HG02852 (cell line): ENCODE measurements around the gene CHTOP.
"Not testable (repeated sequence)": the region's sequence is repeated elsewhere in the genome, so short reads cannot be mapped to it uniquely, and the experiment has no call there.

Experiments used
- ATAC-seq: cut with Tn5 transposase; IDR thresholded peaks from one replicate; pipeline ENCODE4 v1.9.1; 2021; ENCODE audit warnings: mild to moderate bottlenecking, moderate library complexity; ENCODE audit not compliant: unreplicated experiment

CHTOP gene, protein sequence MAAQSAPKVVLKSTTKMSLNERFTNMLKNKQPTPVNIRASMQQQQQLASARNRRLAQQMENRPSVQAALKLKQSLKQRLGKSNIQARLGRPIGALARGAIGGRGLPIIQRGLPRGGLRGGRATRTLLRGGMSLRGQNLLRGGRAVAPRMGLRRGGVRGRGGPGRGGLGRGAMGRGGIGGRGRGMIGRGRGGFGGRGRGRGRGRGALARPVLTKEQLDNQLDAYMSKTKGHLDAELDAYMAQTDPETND

GRCh38 chr1:153633754-153634665 is at the start of gene CHTOP:
Gene CHTOP (plus strand): TSS chr1:153634066. CDS start chr1:153636589, 2,523 bp downstream.
- ATAC-seq, result peak; percentile 87

GRCh38 chr1:153585006-153585405 is 48.9 kb upstream of the CHTOP start:
- no peak for ATAC-seq

- no peak for ATAC-seq
Observed at GRCh38 chr1:153586347-153586746, 47.5 kb upstream of the CHTOP start.

DNA sequence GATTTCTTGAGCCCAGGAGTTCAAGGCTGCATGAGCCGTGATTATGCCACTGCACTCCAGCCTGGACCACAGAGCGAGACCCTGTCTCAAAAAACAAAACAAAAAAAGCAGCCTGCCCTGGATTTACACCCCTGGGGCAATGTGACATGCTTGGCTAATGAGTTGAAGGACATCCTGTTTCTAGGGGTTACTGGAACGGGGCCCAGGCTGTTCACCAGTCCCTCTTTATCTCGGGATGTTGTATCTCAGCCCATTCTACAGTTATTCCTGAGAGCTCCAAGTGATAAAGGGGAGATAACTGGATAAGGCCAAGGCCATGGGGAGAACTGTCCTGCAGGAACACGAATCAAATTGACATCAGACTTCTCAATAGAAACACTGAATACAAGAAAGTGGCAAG is 46.6 kb upstream of the CHTOP start:
- no peak for ATAC-seq

- not testable (repeated sequence) for ATAC-seq
Observed at GRCh38 chr1:153588033-153588432, 45.8 kb upstream of the CHTOP start.

GRCh38 chr1:153588482-153588881 is 45.4 kb upstream of the CHTOP start:
- ATAC-seq, result no peak

DNA sequence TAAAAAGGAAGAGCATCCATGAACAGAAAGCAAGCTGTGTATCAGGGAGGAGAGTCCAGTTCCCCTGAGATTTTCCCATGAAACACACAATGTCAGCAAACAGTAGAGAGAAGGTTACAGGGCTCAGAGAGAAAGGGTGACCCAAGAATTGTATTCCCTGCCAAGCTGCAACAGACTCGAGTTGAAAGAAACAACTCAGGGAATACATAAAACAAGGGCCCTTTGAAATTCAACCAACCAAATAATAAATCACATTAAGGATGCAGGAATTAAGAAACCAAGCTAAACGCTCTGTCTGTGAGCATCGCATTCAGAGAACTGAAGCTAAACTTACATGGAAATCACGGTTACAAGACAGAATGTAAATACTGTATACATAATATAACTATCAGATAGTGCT is 41.1 kb upstream of the CHTOP start:
- no peak for ATAC-seq

DNA sequence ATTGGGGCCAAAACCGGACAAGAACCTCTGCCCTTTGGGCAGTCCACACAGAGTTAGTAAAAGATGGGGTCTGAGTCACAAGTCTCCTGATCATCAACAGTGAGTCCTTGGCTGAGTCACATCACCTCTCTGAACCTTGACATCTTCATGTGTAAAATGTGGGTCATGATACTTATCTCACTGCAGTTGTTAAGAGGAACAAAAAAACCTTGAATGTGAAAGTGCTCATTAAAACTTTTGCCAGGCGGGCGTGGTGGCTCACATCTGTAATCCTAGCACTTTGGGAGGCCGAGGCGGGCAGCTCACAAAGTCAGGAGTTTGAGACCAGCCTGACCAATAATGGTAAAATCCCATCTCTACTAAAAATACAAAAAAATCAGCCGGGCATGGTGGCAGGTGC is 36.7 kb upstream of the CHTOP start:
- no peak for ATAC-seq

- ATAC-seq, result peak; percentile 98
Observed at GRCh38 chr1:153598309-153599172, 35.3 kb upstream of the CHTOP start.

DNA sequence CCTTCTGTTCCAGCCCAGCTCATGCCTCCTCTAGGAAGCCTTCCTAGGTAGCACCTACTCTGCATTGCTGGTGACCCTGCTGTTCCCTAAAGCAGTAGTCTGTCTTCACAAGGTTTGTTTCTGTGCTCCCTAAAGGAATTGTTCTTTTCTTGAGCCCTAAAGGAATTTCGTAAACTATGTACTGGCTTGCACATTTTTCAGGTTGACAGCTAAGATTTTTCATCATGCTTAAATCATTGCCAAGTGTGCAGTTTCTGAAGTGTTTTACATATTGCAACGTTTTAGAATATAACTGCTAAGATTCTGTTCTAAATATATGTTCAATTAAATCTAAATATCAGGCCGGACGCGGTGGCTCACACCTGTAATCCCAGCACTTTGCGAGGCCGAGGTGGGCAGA is 34.0 kb upstream of the CHTOP start:
- ATAC-seq, result no peak

- no peak for ATAC-seq
Observed at GRCh38 chr1:153602749-153603148, 31.1 kb upstream of the CHTOP start.

DNA sequence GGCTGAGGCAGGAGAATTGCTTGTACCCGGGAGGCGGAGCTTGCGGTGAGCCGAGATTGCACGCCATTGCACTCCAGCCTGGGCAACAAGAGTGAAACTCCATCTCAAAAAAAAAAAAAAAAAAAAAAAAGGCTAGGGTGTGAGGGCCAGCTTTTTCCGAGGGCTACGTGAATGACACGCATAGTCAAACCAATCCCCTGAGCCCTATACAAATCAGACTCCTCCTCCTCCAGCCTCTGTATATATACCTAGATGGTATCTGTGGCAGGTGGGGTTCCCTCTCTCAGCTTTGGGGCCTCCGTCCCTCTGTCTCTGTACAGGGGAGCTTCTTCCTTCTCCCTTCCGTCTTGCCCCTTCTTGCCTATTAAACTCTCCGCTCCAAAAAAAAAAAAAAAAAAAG is 27.7 kb upstream of the CHTOP start:
- ATAC-seq, result no peak

DNA sequence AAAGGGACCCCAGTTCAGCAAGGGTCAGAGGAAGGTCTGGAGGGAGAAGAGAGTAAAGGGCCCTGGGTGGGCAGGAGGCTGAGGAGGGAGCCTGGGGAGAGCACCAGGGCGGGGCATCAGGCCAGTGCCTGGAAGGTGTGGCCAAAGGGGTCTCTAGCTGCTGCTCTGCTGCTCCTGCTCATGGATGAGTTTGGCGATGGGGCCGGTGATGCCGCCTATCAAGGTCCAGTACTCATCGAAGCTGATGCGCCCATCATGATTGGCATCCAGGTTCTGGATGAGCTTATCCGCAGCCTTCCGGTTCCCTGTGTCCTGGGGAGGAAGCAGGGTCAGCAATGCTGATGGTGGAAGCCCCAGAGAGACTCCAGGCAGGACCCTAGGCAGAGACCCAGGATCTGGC is 26.5 kb upstream of the CHTOP start:
- ATAC-seq, result no peak

DNA sequence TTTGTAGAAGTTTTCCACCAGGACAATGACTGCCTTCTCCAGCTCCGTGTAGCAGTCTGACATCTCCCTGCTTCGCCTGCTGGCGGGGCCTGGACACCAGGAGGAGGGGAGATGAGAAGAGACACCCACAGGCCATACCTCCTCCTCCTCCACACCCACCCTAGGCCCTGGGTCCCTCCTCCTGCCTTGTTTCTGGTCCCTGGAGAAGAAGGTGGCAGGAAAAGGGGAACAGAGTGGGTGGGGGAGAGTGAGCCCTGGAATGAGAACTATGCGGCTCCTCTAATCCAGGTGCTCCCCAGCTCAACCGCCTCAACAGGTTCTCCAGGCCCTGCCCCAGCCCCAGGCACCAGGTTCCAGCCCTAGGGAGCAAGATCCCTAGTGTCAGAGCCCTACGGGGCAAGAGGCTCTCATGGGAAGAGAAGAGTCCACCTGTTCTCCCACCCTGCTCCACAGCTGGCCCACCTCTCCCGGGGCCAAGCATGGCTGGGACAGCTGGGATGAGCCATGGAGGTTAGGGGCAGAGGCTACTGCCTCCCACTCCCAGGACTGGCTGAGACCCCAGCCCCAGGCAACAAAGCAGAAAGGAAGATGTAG is 25.7 kb upstream of the CHTOP start:
- no peak for ATAC-seq

GRCh38 chr1:153608742-153609584 is 24.9 kb upstream of the CHTOP start:
- no peak for ATAC-seq

- no peak for ATAC-seq
Observed at GRCh38 chr1:153609585-153609907, 24.3 kb upstream of the CHTOP start.

- no peak for ATAC-seq
Observed at GRCh38 chr1:153610334-153610733, 23.5 kb upstream of the CHTOP start.

GRCh38 chr1:153610811-153611301 is 23.0 kb upstream of the CHTOP start:
- ATAC-seq, result no peak

GRCh38 chr1:153611356-153611755 is 22.5 kb upstream of the CHTOP start:
- ATAC-seq, result no peak
